AG08395 (cell line): ENCODE measurements around the gene TBC1D8.

Experiments
- DNase-seq: peaks from one replicate; pipeline ENCODE4 v3.0.0; 2012; ENCODE audit warnings: mixed read lengths, low spot score

The TBC1D8 gene

DNA sequence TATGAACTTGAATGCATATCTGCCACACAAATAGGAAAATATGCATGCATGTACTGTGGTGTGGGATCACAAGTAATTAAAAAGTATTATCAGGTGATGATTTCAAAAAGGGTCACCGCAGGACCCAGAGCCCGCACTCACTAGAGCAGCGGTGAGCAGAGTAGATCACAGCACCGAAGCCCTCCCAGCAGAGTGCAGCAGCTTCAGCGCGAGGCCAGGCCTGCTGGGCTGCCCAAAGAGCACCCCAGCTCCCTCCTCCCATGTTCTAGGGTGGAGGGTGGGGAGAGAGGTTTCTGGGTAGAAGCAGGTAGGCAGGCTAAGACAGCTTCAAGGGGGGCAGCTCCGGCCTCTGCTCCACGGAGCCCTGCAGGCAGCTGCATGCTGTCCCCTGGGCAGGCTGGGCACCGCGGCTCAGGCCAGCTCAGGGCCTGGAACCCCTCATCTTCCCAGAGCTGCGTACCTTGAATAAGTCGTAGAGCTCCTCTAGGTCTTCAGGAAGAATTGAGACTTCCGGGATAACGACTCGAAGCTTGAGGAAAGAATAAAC lies 124.2 kb downstream of the TBC1D8 start:
- no peak for DNase-seq

DNA sequence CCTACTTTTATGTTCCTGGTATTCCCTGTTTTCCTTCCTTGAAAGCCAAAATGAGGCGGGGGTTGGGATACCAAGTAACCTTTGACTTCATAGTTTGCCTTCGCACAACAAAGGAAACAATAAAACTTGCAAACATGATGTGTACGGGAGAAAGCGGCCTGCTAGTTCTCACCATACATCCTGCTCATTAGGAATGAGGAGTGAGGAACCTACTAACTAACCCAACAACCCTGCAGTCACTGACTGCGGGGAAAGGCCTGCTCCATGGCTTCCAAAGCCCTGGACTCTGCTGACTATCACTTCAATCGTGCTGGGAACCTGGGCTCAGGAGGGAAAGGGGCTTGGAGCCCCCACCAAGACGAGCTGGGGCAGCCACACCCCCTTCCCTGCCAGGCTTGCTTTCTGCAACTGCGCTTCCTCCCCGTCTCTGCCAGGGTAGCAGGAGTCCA lies 124.9 kb downstream of the TBC1D8 start:
- no peak for DNase-seq

DNA sequence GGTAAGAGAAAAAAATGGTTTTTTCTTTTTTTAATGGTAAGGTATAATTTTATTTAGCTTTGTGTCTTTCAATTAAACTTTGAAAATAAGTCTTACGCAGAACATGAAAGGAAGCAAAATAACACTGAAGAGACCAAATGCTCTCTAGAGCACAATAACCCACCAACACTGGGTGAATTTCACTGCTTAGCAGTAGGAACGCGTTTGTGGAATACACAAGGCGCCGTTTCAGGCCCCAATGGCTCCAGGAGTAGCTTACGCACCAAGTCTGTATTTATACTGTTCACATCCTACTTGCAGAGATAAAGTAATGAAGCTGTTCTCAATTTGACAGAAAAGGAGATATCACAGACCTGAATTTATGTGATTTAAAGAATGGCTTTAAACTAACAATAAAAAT lies 125.6 kb downstream of the TBC1D8 start:
- no peak for DNase-seq

DNA sequence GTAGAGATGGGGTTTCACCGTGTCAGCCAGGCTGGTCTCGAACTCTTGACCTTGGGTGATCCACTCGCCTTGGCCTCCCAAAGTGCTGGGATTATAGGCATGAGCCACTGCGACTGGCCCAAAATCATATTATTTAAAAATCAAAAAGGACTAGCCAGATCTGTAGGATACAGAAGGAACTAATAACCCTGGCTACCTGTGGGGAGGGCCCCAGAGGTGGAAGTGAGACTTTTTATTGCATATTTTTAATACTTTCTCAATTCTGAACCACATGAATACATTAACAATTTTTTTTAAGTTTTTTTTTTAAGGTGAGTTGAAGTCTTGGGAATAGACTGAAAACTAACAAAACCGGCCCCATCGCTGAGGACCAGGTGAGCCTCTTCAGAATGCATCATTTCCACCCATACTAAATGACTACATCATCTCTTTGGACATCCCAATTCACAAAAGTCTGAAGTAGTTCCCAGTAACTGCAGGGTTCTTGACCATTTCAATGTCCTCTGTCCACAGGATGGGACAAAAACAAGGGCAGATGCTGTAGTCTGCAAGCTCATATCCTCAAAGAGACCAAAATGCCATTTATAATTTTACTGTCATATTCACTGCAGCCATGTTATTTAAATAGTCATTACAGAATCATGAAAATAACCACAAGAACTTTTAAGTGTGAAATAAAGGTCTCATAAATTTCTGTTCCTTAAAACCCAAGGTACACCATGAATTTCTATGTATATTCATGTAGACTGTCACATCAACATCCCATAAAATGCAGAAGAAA lies 127.7 kb downstream of the TBC1D8 start:
- no peak for DNase-seq

DNA sequence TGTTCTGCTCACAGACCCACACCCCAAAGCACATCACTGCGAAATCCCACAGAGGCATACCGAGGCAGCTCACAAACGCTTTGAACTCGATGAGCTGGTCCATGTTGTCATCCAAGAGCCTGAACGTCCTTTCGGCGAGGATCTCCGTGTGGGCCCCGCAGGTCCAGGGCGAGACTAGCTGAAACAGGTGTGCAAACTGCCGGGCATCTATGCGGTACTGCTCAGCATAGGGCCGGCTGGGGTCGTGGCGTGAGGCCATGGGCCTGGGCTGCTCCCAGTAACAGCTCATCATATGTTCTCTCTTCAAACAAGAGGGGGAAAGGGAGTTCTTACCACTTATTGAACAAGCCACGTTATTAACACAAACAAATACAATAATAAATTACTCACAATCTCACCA lies 129.0 kb downstream of the TBC1D8 start:
- DNase-seq: no peak

DNA sequence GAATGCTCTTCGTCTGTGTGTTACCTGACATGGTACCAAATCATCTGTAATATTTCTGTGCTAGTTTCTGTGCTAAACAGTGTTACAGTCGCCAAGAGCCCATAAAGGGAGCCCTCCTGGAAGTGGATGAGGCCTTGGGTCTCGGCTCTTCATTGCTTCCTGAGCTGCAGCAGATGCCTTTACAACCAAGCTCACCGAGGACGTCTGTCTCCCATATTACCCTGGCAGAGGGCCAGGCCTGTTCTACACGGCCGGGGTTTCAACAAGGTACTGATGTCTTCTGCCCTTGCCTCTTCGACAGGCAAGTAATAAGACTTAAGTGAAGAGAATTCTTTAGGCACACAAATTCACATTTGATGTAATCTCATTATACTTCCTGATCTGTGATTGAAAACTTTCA lies 132.2 kb downstream of the TBC1D8 start:
- DNase-seq: no peak

DNA sequence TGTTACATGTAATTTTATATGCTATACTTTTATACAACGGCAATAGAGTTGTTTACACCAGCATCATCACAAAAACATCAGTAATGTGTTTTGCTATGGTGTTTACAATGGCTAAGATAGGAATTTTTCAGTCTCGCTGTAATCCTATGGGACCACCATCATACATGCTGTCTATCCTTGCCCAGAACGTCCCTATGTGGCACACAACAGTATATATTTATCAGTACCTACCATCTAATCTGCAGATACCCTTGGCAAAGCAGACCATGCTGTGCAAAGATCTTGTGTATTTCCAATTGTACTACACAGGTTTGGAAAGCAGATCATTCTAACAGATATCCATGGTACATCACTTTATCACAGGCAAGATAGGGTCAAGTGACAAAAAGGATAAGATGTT lies 133.8 kb downstream of the TBC1D8 start:
- DNase-seq: no peak

DNA sequence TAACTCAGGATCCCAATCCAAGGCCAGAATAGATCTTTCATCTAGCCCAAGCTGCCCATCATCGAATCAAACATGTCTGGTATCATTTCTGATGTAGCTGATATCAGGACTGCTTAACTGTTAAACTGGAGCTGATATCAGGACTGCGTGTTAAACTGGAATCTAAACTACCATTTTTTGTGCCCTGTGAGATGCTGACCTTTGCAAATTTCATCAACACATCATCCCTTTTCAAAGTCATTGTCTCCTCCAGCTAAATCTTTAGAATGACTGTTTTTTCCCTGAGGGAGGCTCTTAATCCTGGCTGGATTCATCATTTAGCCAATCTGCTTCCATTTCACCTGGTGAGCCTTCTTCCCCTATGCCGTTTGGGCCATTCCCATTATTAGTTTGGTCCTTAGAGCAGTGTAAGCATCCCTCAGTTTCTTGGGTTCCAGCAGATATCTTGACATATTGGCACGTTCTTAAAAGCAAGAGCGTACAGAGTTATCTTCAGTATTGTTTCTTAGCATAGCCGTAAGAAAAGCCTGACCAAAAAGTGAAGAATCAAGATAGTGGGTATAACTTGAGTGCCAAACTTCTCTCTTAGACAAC lies 136.8 kb downstream of the TBC1D8 start:
- no peak for DNase-seq

DNA sequence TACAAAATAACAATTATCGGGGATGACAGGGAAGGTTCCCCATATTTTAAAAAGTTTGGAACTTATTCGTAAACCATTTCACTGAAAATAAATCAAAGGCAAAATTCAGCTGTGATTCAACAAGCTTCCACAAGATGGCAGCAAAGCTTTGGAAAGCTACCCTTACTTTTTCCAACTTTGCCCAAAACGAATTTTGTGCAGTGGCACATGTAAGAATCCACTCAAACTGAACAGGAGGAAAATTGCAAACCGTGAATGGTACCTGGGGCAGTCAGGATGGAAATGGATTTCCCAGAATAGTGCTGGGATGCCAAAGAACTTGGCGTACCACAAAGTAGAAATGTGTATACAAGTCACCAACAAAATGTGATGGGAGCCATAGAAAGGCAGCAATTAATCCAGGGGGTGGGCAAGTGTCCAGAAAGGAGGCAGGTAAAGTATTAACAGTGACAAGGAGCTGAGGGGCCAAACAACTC lies 138.4 kb downstream of the TBC1D8 start:
- DNase-seq: peak; percentile 55

DNA sequence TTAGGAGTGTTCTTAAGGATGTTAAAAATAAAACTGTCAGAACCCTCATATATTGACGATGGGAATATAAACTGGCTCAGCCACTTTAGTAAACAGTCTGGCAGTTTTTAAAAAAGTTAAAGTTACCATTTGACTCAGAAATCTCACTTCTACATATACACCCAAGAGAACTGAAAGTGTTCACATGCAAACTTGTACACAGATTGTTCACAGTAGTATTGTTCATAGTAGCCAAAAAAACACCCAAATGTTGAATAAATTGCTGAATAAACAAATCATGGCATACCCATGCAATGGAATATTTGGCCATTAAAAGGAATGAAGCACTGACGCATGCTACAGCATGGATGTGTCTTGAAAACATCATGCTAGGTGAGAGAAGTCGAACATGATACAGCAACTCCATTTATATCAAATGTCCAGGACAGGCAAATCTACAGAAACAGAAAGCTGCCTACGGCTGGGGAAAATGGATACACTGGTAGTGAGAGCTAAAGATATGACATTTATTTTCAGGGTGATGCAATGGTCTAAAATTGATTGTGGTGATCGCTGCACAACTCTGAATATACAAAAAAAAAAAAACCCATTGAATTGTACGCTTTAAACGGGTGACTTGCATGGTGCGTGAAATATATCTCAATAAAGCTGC lies 139.0 kb downstream of the TBC1D8 start:
- DNase-seq: no peak

DNA sequence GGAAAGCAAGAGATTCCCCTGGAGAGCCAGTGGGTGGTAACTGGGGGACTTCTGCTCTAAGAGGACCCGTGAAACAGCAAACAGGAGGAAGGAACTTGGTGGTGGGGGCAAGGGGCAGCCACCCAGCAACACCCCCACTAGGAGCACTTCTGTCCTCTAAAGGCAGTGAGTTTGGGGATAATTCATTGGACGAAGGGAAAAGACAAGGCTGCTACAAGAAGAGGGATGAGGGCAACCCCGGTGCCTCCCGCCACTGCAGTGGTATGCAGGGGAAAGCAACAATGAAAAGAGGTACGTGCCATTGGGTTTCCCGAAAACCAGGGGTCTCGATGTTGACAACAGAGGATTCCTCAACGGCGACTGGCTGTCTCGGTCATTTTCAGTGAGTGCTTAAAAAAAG lies 140.0 kb downstream of the TBC1D8 start:
- no peak for DNase-seq

DNA sequence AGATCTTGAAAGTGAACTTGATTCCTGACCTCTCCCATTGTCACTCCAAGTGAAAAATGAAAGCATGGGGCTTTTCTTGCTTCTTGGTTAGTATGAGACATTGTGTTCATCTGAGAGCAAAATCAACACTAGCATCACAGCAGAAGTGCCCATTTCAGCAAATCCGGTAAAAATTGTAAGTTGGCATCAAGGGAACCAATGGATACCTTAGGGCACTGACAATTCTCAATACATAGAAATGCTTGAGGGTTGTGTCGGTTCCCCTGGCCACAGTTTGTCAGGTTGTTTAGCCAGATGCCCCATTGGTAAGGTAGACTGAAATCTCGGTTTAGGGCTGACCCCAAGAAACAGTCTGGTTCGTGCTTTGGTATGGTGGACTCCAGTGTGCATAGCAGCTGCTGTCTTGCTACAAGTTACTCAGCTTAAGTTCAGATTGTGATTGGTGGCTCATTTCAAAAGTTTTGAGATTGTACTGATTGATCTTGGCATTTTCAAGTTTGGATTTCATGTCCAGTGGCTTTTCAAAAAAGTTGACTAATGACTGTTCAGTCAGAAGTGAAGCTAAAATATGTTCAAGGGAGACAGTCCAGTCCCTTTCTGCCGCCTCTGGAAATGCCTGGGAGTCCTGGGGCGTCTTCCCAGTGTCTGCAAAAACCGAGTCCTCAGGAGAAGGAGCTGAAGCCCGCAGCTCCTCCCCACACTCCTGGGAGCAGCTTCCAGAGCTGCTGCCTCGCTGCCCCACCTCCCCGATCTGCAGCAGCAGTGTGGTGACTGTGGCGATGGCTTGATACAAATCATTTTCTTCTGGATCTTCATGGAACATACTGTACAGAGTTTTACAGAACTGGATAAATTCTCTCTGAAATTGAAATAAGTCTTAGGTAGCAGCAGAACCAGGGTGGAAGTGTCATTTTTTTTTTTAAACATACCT lies 143.5 kb downstream of the TBC1D8 start:
- DNase-seq: no peak

DNA sequence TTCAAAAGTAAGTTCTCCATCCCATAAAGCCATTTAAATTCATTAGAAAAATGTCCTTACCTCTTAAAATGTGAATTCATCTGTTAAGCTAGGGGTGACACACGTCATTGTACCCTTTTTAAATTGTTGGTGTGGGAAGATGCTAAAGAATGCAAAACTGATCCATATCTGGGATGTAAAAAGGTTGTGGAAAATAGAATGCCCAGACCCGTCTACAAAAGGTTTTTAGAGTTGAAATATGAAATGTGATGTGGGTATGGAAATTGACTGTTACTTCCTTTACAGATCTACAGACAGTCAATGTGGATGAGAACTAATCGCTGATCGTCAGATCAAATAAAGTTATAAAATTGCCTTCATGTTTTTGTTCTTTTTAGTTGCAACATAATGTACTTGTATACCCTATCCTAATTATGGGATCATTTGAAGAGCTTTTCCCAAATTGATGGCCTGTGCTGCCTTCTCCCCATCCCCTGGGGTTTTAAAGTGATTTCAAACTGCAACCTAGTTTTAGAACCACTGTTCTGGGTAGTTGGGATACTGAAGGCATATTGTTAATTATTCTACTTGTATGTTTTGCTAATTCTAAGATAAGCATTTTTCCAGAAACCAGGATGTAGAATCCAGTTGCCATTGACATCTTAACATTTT lies 145.0 kb downstream of the TBC1D8 start:
- no peak for DNase-seq

DNA sequence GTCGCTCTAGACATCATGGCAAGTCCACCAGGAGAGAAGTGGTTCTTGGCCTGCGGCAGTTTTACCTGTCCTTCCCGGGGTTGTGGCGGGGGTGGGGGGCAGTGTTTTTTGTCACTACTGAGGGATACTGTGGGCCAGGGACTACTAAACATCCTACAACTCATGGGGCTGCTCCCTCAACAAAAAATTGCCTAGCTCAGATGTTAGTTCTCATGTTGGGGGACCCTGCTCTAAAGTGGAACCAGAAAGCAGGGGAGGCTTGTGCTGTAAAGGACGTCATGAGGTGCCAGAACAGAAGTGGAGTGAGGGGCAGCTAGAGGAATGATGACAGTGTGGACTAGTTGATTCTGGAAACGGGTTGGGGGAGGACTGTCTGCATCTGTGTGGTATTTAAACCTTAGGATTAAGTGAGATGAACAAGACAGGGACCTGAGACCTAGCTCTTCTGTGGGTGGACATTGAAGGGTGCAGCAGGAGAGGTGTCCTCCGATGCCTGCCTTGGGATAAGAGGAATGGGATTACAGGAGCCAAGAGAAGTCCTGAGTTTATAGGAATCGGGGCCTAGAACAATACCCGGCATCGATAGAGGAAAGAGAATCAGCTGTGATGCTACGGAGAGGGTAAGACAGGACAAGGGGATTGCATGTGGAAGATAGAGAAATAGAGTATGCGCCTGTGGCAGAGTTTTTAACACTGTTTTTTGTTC lies 146.4 kb downstream of the TBC1D8 start:
- DNase-seq: no peak

DNA sequence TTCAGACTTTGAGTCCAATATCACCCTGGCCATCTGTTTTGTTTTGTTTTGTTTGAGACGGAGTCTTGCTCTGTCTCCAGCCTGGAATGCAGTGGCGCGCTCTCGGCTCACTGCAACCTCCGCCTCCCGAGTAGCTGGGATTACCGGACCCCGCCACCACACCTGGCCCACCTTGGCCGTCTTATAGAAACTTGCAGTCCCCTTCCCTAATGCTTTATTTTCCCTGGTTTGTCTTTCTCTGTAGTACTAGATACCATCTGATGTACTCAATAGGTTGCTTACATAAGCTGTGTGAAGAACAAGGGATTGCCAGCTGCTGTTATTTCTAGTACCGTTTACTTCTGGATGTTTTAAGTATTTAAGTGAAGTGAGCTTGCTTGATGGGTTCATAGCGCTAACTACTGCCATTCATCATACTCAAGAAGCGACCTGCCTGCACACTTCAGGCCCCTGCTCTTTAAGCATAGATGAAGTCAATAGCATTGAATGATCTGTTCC lies 147.9 kb downstream of the TBC1D8 start:
- no peak for DNase-seq

DNA sequence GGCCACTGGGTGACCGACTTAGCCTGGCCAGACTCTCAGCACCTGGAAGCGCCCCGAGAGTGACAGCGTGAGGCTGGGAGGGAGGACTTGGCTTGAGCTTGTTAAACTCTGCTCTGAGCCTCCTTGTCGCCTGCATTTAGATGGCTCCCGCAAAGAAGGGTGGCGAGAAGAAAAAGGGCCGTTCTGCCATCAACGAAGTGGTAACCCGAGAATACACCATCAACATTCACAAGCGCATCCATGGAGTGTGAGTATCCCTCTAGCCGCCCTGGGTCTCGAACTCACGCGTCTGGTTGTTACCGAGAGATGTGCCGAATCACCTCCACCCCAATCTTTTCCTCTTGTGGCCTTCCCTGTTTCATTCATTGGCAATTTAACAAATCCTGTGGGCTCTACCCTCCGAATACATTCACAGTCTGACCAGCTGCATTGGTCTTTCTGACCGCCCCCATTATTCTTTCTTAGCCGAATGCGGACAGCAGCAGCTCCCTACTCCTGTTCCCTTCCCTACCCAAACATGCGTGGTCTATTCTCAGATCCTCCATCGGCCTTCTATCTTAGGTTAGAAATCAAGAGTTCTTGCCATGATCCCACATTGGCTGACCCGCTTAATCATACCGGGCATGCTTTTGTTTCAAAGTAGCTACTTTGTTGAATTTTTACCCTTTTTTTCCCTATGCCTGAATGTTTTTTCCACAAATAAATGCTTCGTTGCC lies 148.5 kb downstream of the TBC1D8 start:
- DNase-seq: no peak

DNA sequence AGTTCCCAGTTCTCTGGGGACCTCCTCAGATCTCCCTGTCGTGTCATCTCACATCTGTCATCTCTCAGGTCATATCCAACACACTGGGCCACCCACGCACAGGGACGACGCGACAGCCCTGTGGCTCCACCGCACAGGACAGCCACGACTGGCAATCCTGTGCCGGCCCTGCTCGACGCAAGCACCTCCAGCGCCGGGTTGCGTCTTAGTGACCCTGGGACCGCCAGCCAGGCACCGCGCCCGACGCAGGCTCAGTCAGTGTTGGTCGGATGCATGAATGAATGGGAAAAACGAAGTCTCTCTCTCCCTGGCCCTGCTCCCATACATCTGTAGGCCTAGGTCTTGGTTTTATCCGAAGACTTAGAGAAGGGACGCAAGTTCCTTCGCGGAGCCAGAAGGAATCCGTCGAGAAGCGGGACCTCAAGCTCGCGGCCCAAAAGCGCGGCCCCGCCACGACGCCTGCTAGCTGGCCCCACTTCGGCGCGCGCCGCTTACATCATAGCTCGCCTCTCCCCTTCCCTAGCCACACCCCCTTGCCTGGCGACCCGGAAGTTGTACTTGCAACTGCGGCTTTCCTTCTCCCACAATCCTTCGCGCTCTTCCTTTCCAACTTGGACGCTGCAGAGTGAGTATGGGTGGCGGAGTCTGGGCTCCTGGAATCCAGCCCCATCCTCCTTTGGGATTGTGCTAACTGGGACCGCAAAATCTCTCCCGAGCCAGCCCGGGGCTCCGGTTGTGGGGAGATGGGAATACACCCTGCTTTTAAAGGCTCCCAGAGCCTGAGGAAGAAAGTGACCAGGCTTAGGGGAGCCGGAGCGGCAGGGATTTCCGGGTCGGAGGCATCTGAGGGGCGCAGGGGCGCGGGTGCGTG lies 149.3 kb downstream of the TBC1D8 start, which contains the start of gene RPL31:
RPL31 (plus strand) TSS at position 599 of the 871 bp plus-strand sequence. CDS start 413 bp downstream, outside the sequence.
- peak; percentile 99 for DNase-seq

DNA sequence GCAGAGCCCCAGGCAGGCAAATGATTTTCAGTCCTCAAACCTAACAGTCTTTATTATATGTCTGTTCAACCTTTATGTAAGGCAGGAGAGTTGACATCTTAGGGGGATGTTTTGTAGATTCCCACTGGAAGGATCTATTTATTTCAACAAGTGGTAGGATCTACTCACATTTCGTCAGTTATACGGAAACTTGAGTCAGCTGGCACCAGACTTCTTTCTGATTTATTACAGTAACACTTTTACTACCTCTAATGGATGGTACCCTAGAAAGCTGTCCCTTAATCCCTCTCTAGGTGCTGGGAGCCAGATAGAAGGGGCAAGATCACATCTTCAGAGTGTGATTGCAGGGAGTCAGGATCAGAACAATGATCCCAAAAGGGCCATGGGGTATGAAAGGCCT lies 151.2 kb downstream of the TBC1D8 start:
- no peak for DNase-seq

DNA sequence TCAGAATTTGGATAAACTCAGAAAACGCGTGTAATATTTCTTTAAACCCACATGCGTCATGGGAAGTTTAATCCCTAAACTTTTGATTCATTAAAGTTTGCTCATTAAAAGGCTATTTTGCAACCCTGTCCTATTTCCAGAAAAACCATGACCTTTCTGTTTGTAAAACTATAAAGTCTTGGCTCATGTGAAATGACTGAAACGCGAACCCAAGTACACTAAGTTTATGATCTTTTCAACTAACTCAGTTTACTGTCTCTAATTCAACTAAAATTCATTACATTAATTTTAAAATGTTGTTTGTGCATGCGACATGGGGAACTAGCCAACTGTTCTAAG lies 153.0 kb downstream of the TBC1D8 start:
- no peak for DNase-seq
